Gastrocnemius medialis (tissue), 4 donors: ENCODE results near the gene MOB1B.

ENCODE experiments used
- CTCF ChIP-seq, 5 experiments: fragments of 450-650 bp in 3 of 5; fragments of 200-600 bp in 2 of 5; sonication (generic) in 2 of 5; IDR thresholded peaks in 4 of 5; conservative IDR thresholded peaks in 1 of 5; 1 replicate in 4 of 5; 2 replicates in 1 of 5; pipeline ENCODE4 v1.5.1; 2016 to 2019; ENCODE audit warnings: antibody characterized with exemption in 5 of 5, mild to moderate bottlenecking in 3 of 5, moderate library complexity in 3 of 5
- POLR2A ChIP-seq, 2 donors: fragments of 450-650 bp; IDR thresholded peaks; one replicate each; pipeline ENCODE4 v1.6.1; 2017; ENCODE audit warnings: antibody characterized with exemption in 2 of 2, mild to moderate bottlenecking in 2 of 2, moderate library complexity in 2 of 2

- no peak for TF ChIP-seq CTCF (IDR thresholded peaks at IDR 0.05 in 4 of 5, conservative IDR thresholded peaks at IDR 0.05 in 1 of 5)
- no peak for TF ChIP-seq POLR2A (IDR thresholded peaks at IDR 0.05)
Measured at GRCh38 chr4:70895811-70896491, 6.2 kb upstream of the MOB1B start.
